MCF 10A (cell line): ENCODE results near the gene TWF2. TPM values are rescaled to one million over a fixed set of nuclear protein-coding genes. Genes with fewer than 3 reads are reported as not detected.

Experiments
- BruUV-seq: library from RNA; stranded (reverse); fragments of 400-500 nt; replicated peaks from 2 replicates; lab custom pipeline; 2021; lab: Mats Ljungman, UMichigan
- CTCF ChIA-PET: fragments of 300-600 bp; sonication (Branson Sonifier 250); formaldehyde crosslinking; extraction: SDS; loops from one replicate; lab custom pipeline; 2021; ENCODE audit warnings: antibody characterized with exemption, inconsistent platforms; lab: Yijun Ruan, JAX
- POLR2A ChIA-PET: fragments of 300-600, 350-650 bp; sonication (Branson Sonifier 250); formaldehyde crosslinking; extraction: SDS; loops from one replicate; lab custom pipeline; 2020; ENCODE audit warnings: antibody characterized with exemption, inconsistent platforms; lab: Yijun Ruan, JAX
- DNase-seq: peaks from one replicate; pipeline ENCODE4 v3.0.0-alpha.2; 2018; ENCODE audit not compliant: unreplicated experiment
- H3K27ac Mint-ChIP-seq: one replicate; pipeline ENCODE4 v1.8.0; 2022; ENCODE audit warnings: mild to moderate bottlenecking, low read depth, mixed read lengths; ENCODE audit not compliant: unreplicated experiment
- H3K27me3 Mint-ChIP-seq: one replicate; pipeline ENCODE4 v1.8.0; 2022; ENCODE audit warnings: mixed read lengths; ENCODE audit not compliant: insufficient read depth, unreplicated experiment
- H3K36me3 Mint-ChIP-seq: one replicate; pipeline ENCODE4 v1.8.0; 2022; ENCODE audit warnings: mild to moderate bottlenecking, moderate library complexity, mixed read lengths; ENCODE audit not compliant: insufficient read depth, unreplicated experiment
- H3K4me1 Mint-ChIP-seq: one replicate; pipeline ENCODE4 v1.8.0; 2022; ENCODE audit warnings: mixed read lengths; ENCODE audit not compliant: insufficient read depth, unreplicated experiment
- H3K4me3 Mint-ChIP-seq: one replicate; pipeline ENCODE4 v1.8.0; 2022; ENCODE audit warnings: mild to moderate bottlenecking, moderate library complexity, mixed read lengths; ENCODE audit not compliant: unreplicated experiment
- H3K9me3 Mint-ChIP-seq: one replicate; pipeline ENCODE4 v1.8.0; 2022; ENCODE audit warnings: mixed read lengths; ENCODE audit not compliant: unreplicated experiment
- intact Hi-C: fragments of 100-400 bp; cut with micrococcal nuclease; formaldehyde crosslinking; loops from 2 replicates; pipeline ENCODE4 v1.14.1; 2022
- microRNA-seq: library from miRNA; unstranded; fragments of <30 nt; microRNA quantifications from one replicate; pipeline ENCODE4 v1.2.0, GENCODE V29; 2022
- total RNA-seq: library from RNA; stranded (reverse); gene quantifications from 2 replicates; pipeline ENCODE4 v1.2.3, GENCODE V29; 2022
- TF ChIP-seq, protein P1 (sequence below): fragments of 200-600 bp; IDR thresholded peaks from one replicate; pipeline ENCODE4 v1.8.0; 2022; ENCODE audit warnings: antibody characterized with exemption, mild to moderate bottlenecking; ENCODE audit not compliant: unreplicated experiment

The TWF2 gene
- total RNA-seq, 1 experiment from 2014 or later, result 47.0 TPM

DNA sequence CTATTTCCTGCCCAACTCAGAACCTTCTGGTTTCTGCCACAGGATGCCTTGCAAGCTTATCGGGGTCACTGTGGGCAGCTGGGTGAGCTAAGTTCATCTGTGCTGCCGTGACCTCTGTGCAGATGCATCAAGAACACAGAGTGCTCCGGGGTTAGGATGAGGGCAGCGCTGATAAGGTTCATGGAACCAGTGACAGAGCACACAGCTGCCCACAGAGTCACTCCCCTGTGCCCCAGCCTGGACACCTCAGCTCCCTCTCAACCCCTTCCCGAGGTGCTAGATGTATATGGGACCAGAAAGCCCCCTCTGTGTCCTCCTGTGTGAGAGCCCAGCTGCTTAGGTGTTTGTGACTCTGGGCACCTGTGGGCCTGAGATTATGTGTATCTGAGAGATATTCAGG lies 56.8 kb downstream of the TWF2 start:
- Mint-ChIP-seq H3K4me3 (no peak overlapping the region), H3K4me1 (peaks cover 17% of the 10 kb centered on the region), H3K27ac (no peak overlapping the region), H3K27me3 (peaks cover 10% of the 10 kb centered on the region), H3K36me3 (no peaks in the 10 kb centered on the region), H3K9me3 (no peaks in the 10 kb centered on the region)
- no peak for DNase-seq
- BruUV-seq, result no TSS peak
- ChIA-PET POLR2A (interaction anchor here (0.6 to 1.2 kb wide), 3 partner anchors 14 to 28 kb away, joined by 3 to 5 read pairs (median 3); no protein-coding TSS in a partner anchor), CTCF (interaction anchor here (0.6 to 1.9 kb wide), 5 partner anchors 12 to 129 kb away, joined by 3 to 4 read pairs (median 3); no protein-coding TSS in a partner anchor)
- TF ChIP-seq, protein P1, sequence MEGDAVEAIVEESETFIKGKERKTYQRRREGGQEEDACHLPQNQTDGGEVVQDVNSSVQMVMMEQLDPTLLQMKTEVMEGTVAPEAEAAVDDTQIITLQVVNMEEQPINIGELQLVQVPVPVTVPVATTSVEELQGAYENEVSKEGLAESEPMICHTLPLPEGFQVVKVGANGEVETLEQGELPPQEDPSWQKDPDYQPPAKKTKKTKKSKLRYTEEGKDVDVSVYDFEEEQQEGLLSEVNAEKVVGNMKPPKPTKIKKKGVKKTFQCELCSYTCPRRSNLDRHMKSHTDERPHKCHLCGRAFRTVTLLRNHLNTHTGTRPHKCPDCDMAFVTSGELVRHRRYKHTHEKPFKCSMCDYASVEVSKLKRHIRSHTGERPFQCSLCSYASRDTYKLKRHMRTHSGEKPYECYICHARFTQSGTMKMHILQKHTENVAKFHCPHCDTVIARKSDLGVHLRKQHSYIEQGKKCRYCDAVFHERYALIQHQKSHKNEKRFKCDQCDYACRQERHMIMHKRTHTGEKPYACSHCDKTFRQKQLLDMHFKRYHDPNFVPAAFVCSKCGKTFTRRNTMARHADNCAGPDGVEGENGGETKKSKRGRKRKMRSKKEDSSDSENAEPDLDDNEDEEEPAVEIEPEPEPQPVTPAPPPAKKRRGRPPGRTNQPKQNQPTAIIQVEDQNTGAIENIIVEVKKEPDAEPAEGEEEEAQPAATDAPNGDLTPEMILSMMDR, result no peak
- intact Hi-C loops, result no loop called here

DNA sequence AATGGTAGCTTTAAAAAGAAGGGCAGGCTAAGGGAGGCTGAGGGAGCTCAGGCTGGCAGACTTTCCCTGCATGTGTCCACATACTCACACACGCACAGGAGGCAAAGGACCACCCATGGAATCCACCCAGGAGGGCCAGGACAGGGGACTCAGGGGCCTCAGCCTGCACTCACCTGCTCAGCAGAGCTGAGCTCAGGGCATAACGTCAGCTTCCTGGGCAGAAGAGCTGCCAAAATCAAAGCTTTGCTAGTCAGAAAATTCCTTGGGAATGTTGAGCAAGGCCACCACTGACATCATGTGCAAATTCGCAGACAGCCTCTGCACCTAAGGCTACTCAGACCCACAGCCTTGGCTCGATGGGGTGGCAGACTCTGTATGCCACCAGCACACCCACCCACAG lies 57.4 kb downstream of the TWF2 start:
- H3K36me3 Mint-ChIP-seq, result no peaks in the 10 kb centered on the region
- no peaks in the 10 kb centered on the region for H3K9me3 Mint-ChIP-seq
- peaks cover 10% of the 10 kb centered on the region for H3K27me3 Mint-ChIP-seq
- CTCF ChIA-PET, result interaction anchor here (0.6 to 1.9 kb wide), 5 partner anchors 12 to 128 kb away, joined by 3 to 4 read pairs (median 3); no protein-coding TSS in a partner anchor
- intact Hi-C loops, result loop anchor here (1.0 kb wide), 1 partner anchor 10 kb away; no protein-coding TSS in a partner anchor
- H3K4me1 Mint-ChIP-seq, result peaks cover 17% of the 10 kb centered on the region
- peak; percentile 72 for DNase-seq
- H3K27ac Mint-ChIP-seq, result no peak overlapping the region
- POLR2A ChIA-PET, result interaction anchor here (0.6 to 1.6 kb wide), 7 partner anchors 11 to 458 kb away, joined by 3 to 8 read pairs (median 3); partner anchors contain the start of gene POC1A
- no peak overlapping the region for H3K4me3 Mint-ChIP-seq
- no TSS peak for BruUV-seq
- TF ChIP-seq, protein P1, result no peak

Small RNA genes lying within 50 kb of the gene (microRNA-seq; reads per million reads assigned to microRNA genes)
- gene MIRLET7G, result 66,686 reads per million, percentile 99 among the genes with 10 or more reads in this experiment

Other genes with a start within 250 kb of the TWF2 start
- 1,551 and 1,602 TPM in 2 replicates for gene RPL29, start 243.3 kb downstream of the TWF2 start, total RNA-seq
- gene DUSP7, start 182.6 kb downstream of the TWF2 start, total RNA-seq, result 67.4 and 69.1 TPM in 2 replicates
- gene POC1A, start 84.7 kb downstream of the TWF2 start, total RNA-seq, result 7.5 and 9.8 TPM in 2 replicates
- gene ALAS1, start 41.0 kb downstream of the TWF2 start, total RNA-seq, result 29.2 and 35.7 TPM in 2 replicates
- not detected in 2 replicates for gene TLR9, start 13.5 kb downstream of the TWF2 start, total RNA-seq
- gene PPM1M, start 6.6 kb upstream of the TWF2 start, total RNA-seq, result 10.4 and 14.0 TPM in 2 replicates
- gene WDR82, start 39.5 kb upstream of the TWF2 start, total RNA-seq, result 60.7 and 62.5 TPM in 2 replicates
- gene GLYCTK, start 48.7 kb upstream of the TWF2 start, total RNA-seq, result 17.6 and 20.5 TPM in 2 replicates
- gene DNAH1, start 77.2 kb upstream of the TWF2 start, total RNA-seq, result 3.0 and 7.6 TPM in 2 replicates
- gene BAP1, start 170.8 kb upstream of the TWF2 start, total RNA-seq, result 61.5 and 77.5 TPM in 2 replicates
- gene PHF7, start 171.5 kb upstream of the TWF2 start, total RNA-seq, result 5.7 and 7.4 TPM in 2 replicates
- gene SEMA3G, start 205.9 kb upstream of the TWF2 start, total RNA-seq, result 0.12 TPM in 1 of 2 replicates, not detected in the other
- gene TNNC1, start 214.9 kb upstream of the TWF2 start, total RNA-seq, result 0.61 TPM in 2 replicates
- 60.5 and 69.7 TPM in 2 replicates for gene NISCH, start 216.4 kb upstream of the TWF2 start, total RNA-seq